PC-3 (cell line): Measurements from ENCODE around the gene ENPP7. TPM values are rescaled to one million over a fixed set of nuclear protein-coding genes. Genes with fewer than 3 reads are reported as not detected.

Experiments
- ATAC-seq: fragments of 200-7000 bp; cut with Tn5 transposase; 2 replicates; pipeline ENCODE4 v1.9.1; 2020; ENCODE audit warnings: mild to moderate bottlenecking, moderate library complexity
- BruUV-seq: library from RNA; stranded (reverse); fragments of 400-500 nt; replicated peaks from 2 replicates; lab custom pipeline; 2021; lab: Mats Ljungman, UMichigan
- CTCF ChIA-PET: fragments of 300-600 bp; sonication (Branson Sonifier 250); formaldehyde crosslinking; loops from one replicate; lab custom pipeline; 2022; ENCODE audit warnings: antibody characterized with exemption; lab: Charles Lee
- POLR2A ChIA-PET: fragments of 300-600 bp; sonication (Branson Sonifier 250); formaldehyde crosslinking; loops from one replicate; lab custom pipeline; 2022; ENCODE audit warnings: antibody characterized with exemption; ENCODE audit not compliant: unreplicated experiment; lab: Charles Lee
- DNase-seq: peaks from one replicate; pipeline ENCODE4 v3.0.0-alpha.2; 2015
- H2AFZ ChIP-seq: fragments of 300-600 bp; sonication (generic); 2 replicates; pipeline ENCODE4 v1.6.0; 2016; ENCODE audit warnings: antibody characterized with exemption, low read length
- H3F3A ChIP-seq: fragments of 300-600 bp; sonication (generic); one replicate; pipeline ENCODE4 v1.6.0; 2017; ENCODE audit warnings: antibody characterized with exemption, low read length, control low read depth, mild to moderate bottlenecking; ENCODE audit not compliant: unreplicated experiment
- H3K27ac ChIP-seq: fragments of 300-600 bp; sonication (generic); 2 replicates; pipeline ENCODE4 v1.5.1; 2016; ENCODE audit warnings: mild to moderate bottlenecking, low read length
- H3K27me3 ChIP-seq: fragments of 300-600 bp; sonication (generic); 2 replicates; pipeline ENCODE4 v1.6.1; 2016; ENCODE audit warnings: low read length, mixed read lengths
- H3K36me3 ChIP-seq: fragments of 300-600 bp; sonication (generic); 2 replicates; pipeline ENCODE4 v1.6.1; 2016; ENCODE audit warnings: low read depth, mixed run types, low read length, mixed read lengths
- H3K4me1 ChIP-seq: fragments of 300-600 bp; sonication (generic); 2 replicates; pipeline ENCODE4 v1.5.1; 2016; ENCODE audit warnings: low read length; ENCODE audit not compliant: insufficient read depth
- H3K4me2 ChIP-seq: fragments of 300-600 bp; sonication (generic); 2 replicates; pipeline ENCODE4 v1.6.0; 2016; ENCODE audit warnings: low read length
- H3K4me3 ChIP-seq: fragments of 300-600 bp; sonication (generic); 2 replicates; pipeline ENCODE4 v1.5.1; 2016; ENCODE audit warnings: mild to moderate bottlenecking, low read length, mixed read lengths
- H3K79me2 ChIP-seq: fragments of 300-600 bp; sonication (generic); 2 replicates; pipeline ENCODE4 v1.6.1; 2017; ENCODE audit warnings: low read length, mixed read lengths
- H3K9ac ChIP-seq: fragments of 300-600 bp; sonication (generic); 2 replicates; pipeline ENCODE4 v1.6.0; 2016; ENCODE audit warnings: mild to moderate bottlenecking, low read length
- H3K9me2 ChIP-seq: fragments of 300-600 bp; sonication (generic); replicated peaks from 2 replicates; pipeline ENCODE4 v1.6.1; 2016; ENCODE audit warnings: mixed run types, low read length, mixed read lengths
- H3K9me3 ChIP-seq: fragments of 300-600 bp; sonication (generic); 2 replicates; pipeline ENCODE4 v1.6.1; 2016; ENCODE audit warnings: low read length, mixed read lengths
- H4K20me1 ChIP-seq: fragments of 300-600 bp; sonication (generic); 2 replicates; pipeline ENCODE4 v1.6.1; 2016; ENCODE audit warnings: low read length, mixed read lengths
- CTCF ChIP-seq: fragments of 300-600 bp; sonication (generic); conservative IDR thresholded peaks from 2 replicates; pipeline ENCODE4 v1.5.1; 2017; ENCODE audit warnings: antibody characterized with exemption, low read depth, mild to moderate bottlenecking, low read length
- EZH2 ChIP-seq: fragments of 300-600 bp; sonication (generic); IDR thresholded peaks from one replicate; pipeline ENCODE4 v1.6.1; 2017; ENCODE audit warnings: antibody characterized with exemption, mild to moderate bottlenecking, low read length; ENCODE audit not compliant: unreplicated experiment
- EZH2phosphoT487 ChIP-seq: fragments of 300-600 bp; sonication (generic); IDR thresholded peaks from 2 replicates; pipeline ENCODE4 v1.6.1; 2018; ENCODE audit warnings: mild to moderate bottlenecking, antibody characterized with exemption, low read length, borderline replicate concordance
- intact Hi-C: fragments of 100-400 bp; cut with micrococcal nuclease; formaldehyde crosslinking; loops from 2 replicates; pipeline ENCODE4 v1.9.0; 2023
- total RNA-seq: library from RNA; depleted of rRNA; stranded (reverse); fragments of >200 nt; gene quantifications from 2 replicates; pipeline ENCODE4 v1.2.3, GENCODE V29; 2014

ENPP7 gene
- total RNA-seq, 1 experiment from 2014 or later, result not detected

DNA sequence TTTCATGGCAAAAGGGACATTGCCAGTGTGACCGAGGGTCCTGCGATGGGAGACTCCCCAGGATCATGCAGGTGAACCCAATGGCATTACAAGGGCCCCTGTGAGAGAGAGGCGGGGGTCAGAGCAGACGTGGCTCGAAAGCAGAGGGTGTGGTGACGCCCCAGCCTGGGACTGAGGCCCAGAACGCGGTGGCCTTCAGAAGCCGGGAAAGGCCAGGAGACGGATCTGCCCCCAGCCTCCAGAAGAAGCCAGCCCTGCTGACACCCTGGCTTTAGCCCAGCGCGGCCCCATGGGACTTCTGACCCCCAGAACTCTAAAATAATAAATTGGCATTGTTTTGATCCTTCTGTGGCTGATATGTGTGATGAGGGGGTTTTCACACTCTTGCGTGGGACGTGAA is 17.4 kb upstream of the ENPP7 start:
- intact Hi-C loops, result no loop called here
- no TSS peak for BruUV-seq

DNA sequence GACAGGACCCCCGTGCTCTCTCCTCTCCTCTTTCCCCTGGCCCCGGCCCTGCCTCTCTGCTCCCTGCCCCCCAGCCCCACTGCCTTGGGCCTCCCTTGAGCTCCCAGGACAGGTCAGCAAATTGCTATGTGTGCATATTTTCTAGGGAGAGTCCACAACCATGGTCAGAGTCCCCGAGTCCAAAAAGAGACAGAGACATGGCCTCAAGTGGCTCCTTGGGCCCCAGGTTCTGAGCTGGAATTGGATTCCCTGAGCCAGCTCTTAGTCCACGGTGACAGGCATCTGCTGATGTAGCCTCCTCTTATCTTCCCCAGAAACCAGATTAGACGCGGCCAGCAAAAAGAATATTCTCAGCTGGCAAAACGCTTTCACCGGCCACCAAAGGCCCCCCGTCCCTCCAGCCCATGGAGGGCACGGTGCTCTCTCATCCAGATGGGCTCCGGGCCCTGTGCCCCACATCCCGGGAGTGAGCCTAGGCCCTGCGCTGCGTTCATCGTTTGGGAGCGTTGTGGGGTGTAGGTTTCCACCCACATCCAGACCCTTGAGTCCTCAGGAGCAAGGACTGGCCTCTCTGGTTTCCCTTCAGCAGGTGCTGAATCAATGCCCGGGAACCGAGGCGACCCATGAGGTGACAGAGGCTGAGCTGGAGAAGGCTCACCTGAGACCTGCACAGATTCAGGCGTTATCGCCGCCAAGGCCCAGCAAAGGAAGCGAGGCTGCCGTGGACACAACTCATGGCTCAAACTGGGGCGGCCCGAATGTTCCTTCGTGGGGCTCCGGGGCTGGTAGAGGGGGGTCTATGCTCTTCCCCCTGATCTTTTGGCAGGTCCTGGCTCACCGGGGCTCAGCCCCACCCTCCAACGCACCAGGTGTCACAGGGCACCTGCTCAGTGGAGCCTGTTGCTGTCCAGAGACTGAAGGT is 16.3 kb upstream of the ENPP7 start:
- no peaks in the 10 kb centered on the region for H4K20me1 ChIP-seq
- no peaks in the 10 kb centered on the region for H3K36me3 ChIP-seq
- ATAC-seq, result no peak
- ChIA-PET CTCF (no interaction called here), POLR2A (no interaction called here)
- H3K9me3 ChIP-seq, result no peaks in the 10 kb centered on the region
- no peak overlapping the region for H3K27ac ChIP-seq
- no peak overlapping the region for H3K4me3 ChIP-seq
- no TSS peak for BruUV-seq
- no peaks in the 10 kb centered on the region for H3K9me2 ChIP-seq
- TF ChIP-seq EZH2, result no peak
- no peak for TF ChIP-seq EZH2phosphoT487
- no peak for TF ChIP-seq CTCF
- no peaks in the 10 kb centered on the region for H3K4me1 ChIP-seq
- H3K9ac ChIP-seq, result no peak overlapping the region
- no peaks in the 10 kb centered on the region for H3K79me2 ChIP-seq
- peaks cover 15% of the 10 kb centered on the region; the same call in 1 of the 2 replicates for H3K27me3 ChIP-seq
- DNase-seq, result no peak
- intact Hi-C loops, result no loop called here
- H2AFZ ChIP-seq, result no peak overlapping the region
- no peak overlapping the region for H3K4me2 ChIP-seq
- no peaks in the 10 kb centered on the region for H3F3A ChIP-seq

More for the DNA sequence above, 17.4 kb upstream of the ENPP7 start:
- H3K9ac ChIP-seq, result no peak overlapping the region
- H3F3A ChIP-seq, result no peaks in the 10 kb centered on the region
- no peak overlapping the region for H3K4me3 ChIP-seq
- H3K4me1 ChIP-seq, result no peaks in the 10 kb centered on the region
- H3K9me3 ChIP-seq, result no peaks in the 10 kb centered on the region
- H2AFZ ChIP-seq, result no peak overlapping the region
- H3K9me2 ChIP-seq, result no peaks in the 10 kb centered on the region
- no peak overlapping the region for H3K4me2 ChIP-seq
- no peak overlapping the region for H3K27ac ChIP-seq
- ChIA-PET POLR2A (no interaction called here), CTCF (interaction anchor here (0.6 kb wide), 1 partner anchor 62 kb away, joined by 4 read pairs; no protein-coding TSS in a partner anchor)
- H3K79me2 ChIP-seq, result no peaks in the 10 kb centered on the region
- H3K27me3 ChIP-seq, result peaks cover 15% of the 10 kb centered on the region; the same call in 1 of the 2 replicates
- H3K36me3 ChIP-seq, result no peaks in the 10 kb centered on the region
- DNase-seq (no peak), ATAC-seq (no peak)
- no peaks in the 10 kb centered on the region for H4K20me1 ChIP-seq
- TF ChIP-seq EZH2, result no peak
- no peak for TF ChIP-seq CTCF
- TF ChIP-seq EZH2phosphoT487, result no peak
